HepG2 (cell line): Measurements from ENCODE around the gene SP1.

Experiments
- BHLHE40 ChIP-seq: IDR thresholded peaks from 2 replicates; pipeline ENCODE4 v1.6.1; 2011; ENCODE audit warnings: low read length, improper control_type of control experiment
- CAMTA2 ChIP-seq: sonication (generic); formaldehyde crosslinking; IDR thresholded peaks from 2 replicates; pipeline ENCODE4 v1.4.0; 2020; ENCODE audit warnings: mild to moderate bottlenecking, missing genetic modification reagents, borderline replicate concordance
- GABPA ChIP-seq, 2 experiments: IDR thresholded peaks; 2 replicates each; pipeline ENCODE4 v1.6.1; 2011 to 2016; ENCODE audit warnings: low read depth in 2 of 2, low read length in 1 of 2, missing biosample characterization in 1 of 2, missing genetic modification characterization in 1 of 2
- MXI1 ChIP-seq: IDR thresholded peaks from 3 replicates; pipeline ENCODE4 v1.6.1; 2012; ENCODE audit warnings: low read depth, low read length, inconsistent platforms, borderline replicate concordance
- ZNF354B ChIP-seq: sonication (generic); formaldehyde crosslinking; IDR thresholded peaks from 2 replicates; pipeline ENCODE4 v1.8.0; 2022; ENCODE audit warnings: mild to moderate bottlenecking, missing genetic modification reagents
- TF ChIP-seq, protein P1 (sequence below): sonication (generic); formaldehyde crosslinking; IDR thresholded peaks from 2 replicates; pipeline ENCODE4 v1.4.0; 2020; ENCODE audit warnings: mild to moderate bottlenecking, missing genetic modification reagents
- TF ChIP-seq, protein P2 (sequence below): sonication (generic); formaldehyde crosslinking; IDR thresholded peaks from 2 replicates; pipeline ENCODE4 v1.9.0; 2022; ENCODE audit warnings: low read depth, missing genetic modification reagents

DNA sequence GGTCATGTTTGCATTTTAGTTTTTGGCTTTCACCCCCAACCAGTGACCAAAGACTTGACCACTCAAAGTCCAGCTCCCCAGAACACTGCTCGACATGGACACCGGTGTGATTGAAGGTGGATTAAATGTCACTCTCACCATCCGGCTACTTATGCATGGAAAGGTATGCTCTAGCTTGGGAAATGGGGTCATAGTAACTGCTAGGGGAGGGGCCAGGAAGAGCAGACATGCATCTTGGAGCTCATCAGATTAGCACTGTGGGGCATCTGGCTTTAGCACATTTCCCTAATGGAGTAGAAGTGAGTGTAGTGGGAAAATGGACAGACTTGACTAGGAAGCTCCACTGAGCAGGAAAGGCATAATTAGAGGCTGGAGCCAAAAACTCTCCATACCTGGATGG, 74.7 kb downstream of the SP1 start:
- TF ChIP-seq CAMTA2 (CRISPR knock-in tag), result no peak
- no peak for TF ChIP-seq GABPA (IDR thresholded peaks at IDR 0.05; ENCODE audit: low read depth, low read length)
- TF ChIP-seq GABPA (CRISPR knock-in tag; IDR thresholded peaks at IDR 0.05; ENCODE audit: low read depth), result no peak
- no peak for TF ChIP-seq BHLHE40
- TF ChIP-seq, protein P1, sequence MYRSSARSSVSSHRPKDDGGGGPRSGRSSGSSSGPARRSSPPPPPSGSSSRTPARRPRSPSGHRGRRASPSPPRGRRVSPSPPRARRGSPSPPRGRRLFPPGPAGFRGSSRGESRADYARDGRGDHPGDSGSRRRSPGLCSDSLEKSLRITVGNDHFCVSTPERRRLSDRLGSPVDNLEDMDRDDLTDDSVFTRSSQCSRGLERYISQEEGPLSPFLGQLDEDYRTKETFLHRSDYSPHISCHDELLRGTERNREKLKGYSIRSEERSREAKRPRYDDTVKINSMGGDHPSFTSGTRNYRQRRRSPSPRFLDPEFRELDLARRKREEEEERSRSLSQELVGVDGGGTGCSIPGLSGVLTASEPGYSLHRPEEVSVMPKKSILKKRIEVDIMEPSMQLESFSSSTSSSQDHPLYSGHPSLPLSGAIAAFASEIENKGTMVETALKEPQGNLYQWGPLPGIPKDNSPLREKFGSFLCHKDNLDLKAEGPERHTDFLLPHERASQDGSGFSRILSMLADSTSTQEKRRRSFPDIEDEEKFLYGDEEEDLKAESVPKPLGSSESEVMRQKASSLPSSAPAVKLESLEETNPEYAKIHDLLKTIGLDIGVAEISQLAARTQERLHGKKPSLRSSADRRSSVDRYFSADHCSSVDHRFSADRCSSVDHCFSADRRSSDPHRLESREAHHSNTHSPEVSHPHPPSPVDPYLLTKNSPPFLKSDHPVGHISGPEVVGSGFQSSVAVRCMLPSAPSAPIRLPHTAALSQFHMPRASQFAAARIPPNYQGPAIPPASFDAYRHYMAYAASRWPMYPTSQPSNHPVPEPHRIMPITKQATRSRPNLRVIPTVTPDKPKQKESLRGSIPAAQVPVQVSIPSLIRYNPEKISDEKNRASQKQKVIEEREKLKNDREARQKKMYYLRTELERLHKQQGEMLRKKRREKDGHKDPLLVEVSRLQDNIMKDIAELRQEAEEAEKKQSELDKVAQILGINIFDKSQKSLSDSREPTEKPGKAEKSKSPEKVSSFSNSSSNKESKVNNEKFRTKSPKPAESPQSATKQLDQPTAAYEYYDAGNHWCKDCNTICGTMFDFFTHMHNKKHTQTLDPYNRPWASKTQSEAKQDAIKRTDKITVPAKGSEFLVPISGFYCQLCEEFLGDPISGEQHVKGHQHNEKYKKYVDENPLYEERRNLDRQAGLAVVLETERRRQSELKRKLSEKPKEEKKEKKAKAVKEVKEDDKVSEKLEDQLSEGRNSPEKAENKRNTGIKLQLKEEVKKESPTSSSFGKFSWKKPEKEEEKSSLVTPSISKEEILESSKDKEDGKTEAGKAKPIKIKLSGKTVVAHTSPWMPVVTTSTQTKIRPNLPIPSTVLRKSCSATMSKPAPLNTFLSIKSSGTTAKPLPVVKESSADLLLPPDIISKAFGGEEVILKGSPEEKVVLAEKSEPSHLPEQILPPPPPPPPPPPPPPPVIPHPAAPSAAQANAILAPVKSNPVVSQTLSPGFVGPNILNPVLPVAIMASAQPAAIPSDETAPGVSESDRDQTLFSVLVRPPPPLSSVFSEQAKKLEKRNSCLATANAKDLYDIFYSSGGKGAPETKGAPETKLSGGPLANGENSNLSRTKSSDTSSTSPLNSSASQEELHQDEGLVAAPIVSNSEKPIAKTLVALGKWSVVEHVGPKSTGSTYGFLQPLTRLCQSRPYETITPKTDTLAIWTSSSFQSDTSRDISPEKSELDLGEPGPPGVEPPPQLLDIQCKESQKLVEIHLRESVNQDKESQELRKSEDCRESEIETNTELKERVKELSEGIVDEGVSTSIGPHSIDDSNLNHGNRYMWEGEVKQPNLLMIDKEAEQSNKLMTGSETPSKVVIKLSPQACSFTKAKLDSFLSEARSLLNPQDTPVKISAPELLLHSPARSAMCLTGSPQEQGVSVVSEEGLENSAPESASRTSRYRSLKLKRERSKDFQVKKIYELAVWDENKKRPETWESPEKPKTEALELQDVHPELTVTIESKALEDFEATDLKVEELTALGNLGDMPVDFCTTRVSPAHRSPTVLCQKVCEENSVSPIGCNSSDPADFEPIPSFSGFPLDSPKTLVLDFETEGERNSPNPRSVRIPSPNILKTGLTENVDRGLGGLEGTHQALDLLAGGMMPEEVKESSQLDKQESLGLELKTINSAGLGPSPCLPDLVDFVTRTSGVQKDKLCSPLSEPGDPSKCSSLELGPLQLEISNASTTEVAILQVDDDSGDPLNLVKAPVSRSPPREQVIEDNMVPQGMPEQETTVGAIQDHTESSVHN (CRISPR knock-in tag), result no peak
- TF ChIP-seq ZNF354B (CRISPR knock-in tag), result no peak
- TF ChIP-seq, protein P2, sequence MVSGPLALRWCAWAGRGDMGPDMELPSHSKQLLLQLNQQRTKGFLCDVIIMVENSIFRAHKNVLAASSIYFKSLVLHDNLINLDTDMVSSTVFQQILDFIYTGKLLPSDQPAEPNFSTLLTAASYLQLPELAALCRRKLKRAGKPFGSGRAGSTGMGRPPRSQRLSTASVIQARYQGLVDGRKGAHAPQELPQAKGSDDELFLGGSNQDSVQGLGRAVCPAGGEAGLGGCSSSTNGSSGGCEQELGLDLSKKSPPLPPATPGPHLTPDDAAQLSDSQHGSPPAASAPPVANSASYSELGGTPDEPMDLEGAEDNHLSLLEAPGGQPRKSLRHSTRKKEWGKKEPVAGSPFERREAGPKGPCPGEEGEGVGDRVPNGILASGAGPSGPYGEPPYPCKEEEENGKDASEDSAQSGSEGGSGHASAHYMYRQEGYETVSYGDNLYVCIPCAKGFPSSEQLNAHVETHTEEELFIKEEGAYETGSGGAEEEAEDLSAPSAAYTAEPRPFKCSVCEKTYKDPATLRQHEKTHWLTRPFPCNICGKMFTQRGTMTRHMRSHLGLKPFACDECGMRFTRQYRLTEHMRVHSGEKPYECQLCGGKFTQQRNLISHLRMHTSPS (CRISPR knock-in tag), result no peak
- TF ChIP-seq MXI1, result no peak
